T follicular helper cell (primary cell): ENCODE results near the gene SLC49A3.
A peak's percentile ranks its signal among the peaks of the same experiment; 100 is the strongest.
"Not testable (repeated sequence)": the region's sequence is repeated elsewhere in the genome, so short reads cannot be mapped to it uniquely, and the experiment has no call there.

Source experiments
- DNase-seq: peaks from one replicate; pipeline ENCODE4 v3.0.0-alpha.2; 2020; ENCODE audit warnings: low read depth

The SLC49A3 gene

DNA sequence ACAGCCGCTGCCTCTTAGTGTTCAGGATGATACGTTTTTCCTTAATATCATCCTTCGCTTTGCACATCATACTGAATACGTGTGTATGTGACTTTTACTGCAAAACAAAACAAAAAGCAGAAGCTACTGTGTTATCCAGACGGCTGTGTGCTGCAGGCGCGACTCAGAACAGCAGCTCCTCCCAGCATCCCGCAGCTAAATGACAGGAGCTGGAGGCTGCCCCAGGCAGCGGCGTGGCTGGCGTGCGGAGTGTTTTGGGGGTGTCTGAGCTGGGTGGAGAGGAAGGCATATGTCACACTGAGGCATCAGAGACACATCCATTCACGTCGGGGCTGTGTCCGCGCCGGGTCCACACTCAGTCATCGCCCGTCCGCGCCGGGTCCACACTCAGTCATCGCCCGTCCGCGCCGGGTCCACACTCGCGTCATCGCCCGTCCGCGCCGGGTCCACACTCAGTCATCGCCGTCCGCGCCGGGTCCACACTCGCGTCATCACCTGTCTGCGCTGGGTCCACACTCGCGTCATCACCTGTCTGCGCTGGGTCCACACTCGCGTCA lies 33.3 kb upstream of the SLC49A3 start:
- no peak for DNase-seq

DNA sequence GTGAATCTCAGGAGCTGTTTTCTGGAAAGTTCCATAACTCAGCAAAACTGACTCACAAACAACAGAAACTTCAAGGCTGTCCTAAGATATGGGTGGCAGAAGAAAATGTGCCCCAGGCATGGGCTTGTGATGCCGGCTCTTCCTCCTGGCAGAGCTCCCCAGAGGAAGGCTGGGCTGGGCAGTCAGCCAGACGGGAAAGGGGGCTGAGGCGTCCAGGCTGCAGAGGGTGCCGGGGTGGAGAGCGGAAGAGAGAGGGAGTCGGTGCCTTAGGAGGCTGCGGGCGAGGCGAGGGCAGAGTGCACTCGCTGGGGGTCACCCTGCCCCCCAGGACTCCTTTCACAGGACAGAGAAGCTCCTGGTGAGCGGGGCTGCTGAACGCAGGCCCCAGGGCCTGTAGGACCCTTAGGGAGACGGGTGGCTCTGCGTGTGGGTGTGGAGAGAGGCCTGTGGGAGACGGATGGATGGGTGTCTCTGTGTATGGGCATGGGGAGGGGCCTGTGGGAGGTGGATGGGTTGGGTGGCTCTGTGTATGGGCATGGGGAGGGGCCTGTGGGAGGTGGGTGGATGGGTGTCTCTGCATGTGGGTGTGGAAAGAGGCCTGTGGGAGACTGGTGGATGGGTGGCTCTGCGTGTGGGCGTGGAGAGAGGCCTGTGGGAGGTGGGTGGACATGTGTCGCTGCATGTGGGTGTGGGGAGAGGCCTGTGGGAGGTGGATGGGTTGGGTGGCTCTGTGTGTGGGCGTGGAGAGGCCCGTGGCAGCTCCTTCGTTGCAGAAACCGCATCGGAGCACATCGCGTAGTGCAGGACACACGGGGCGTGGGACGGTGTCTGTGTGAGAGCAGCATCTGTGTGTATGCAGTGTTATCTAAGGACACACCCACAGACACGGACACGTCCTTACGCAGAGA lies 32.6 kb upstream of the SLC49A3 start:
- DNase-seq = no peak

DNA sequence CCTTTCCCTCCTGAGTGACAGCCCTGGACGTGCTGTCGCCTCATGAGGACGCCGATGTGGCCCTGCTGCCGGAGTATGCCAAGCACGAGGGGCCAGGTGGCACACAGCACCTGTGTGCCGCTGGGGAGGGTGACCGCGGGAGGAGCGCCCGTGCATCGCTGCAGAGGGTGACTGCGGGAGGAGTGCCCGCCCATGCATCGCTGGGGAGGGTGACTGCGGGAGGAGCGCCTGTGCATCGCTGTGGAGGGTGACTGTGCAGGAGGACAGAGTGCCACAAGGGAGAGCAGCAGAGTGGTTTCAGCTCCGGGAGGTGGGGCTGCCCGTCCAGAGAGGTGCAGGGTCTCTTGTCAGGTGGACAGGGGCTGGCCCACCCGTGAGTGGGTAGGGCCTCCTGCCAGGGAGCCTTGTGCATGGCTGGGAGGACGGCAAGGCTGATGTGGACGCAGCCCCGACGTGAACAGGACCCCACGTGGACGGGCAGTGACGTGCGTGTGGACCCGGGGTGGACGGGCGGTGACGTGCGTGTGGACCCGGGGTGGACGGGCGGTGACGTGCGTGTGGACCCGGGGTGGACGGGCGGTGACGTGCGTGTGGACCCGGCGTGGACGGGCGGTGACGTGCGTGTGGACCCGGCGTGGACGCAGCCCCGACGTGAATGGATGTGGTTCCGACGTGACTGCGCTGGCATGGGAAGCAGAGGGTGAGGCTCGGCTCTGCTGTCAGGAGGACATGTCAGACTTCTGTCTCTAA lies 31.3 kb upstream of the SLC49A3 start:
- no peak for DNase-seq

DNA sequence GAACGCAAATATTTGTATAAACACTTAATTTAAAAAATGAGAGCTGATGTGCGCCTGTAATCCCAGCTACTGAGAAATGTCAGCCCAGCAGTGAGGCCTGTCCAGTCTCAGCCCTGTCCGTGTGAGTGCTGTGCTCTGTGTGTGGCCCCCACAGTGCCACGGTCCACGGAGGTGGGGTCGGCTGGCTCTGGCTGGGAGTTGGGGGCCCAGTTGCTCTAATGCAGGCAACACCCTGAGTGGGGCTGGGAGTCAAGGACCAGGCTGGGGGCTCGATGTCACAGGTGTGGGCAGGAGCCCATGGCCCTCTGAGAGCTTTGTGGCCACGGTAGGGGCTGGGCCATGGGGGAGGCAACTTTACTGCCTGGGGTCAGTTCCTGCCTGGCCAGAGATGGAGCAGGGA lies 29.5 kb upstream of the SLC49A3 start:
- no peak for DNase-seq

DNA sequence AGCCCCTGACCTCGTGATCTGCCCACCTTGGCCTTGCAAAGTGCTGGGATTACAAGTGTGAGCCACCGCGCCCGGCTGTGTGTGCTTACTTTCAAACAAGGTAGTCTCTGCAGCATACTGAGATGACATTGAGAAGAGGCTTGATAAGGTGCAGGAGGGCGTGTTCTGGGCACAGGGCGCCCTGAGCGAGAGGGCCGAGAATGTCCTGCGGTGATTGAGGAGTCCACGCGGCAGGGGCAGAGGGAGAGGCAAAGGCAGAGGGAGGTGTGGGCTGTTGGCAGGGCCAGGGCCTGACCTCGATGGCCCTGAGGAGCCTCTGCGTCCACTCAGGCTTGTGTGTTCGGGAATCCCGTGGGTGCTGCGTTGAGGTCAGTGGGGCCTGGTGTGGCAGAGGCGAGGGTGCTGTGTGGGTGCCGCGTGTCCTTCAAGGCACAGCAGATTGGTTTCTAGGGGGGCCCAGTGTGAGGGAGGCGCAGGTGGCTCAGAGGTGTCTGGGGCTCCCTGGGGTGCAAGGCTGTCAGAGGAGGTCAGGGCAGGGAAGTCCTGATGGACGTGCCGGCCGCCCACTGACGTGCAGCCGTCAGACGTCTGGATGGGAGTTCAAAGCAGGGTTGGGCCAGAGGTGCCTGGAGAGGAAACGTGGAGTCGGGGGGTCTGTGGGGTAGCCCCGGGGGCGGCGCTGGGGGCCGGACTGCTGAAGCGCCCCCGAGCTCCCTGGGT lies 28.8 kb upstream of the SLC49A3 start:
- no peak for DNase-seq

DNA sequence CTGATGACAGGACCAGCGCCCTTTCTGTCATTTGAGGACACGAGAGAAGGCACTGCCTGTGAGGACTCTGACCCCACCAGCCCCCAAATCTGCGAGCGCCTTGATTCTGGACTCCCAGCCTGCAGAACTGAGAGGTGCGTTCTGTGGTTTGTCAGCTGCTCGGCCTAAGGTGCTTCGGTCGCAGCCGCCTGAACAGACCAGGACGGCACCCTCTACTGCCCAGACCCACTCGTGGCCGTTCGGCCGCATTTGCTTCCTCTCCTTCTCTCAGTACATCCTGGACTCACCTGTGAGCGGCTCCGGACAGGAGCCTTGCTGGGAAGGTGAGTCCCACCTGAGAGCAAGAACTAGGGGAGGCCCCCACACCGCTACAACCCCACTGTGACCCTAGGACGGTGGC lies 25.1 kb upstream of the SLC49A3 start:
- DNase-seq = no peak

DNA sequence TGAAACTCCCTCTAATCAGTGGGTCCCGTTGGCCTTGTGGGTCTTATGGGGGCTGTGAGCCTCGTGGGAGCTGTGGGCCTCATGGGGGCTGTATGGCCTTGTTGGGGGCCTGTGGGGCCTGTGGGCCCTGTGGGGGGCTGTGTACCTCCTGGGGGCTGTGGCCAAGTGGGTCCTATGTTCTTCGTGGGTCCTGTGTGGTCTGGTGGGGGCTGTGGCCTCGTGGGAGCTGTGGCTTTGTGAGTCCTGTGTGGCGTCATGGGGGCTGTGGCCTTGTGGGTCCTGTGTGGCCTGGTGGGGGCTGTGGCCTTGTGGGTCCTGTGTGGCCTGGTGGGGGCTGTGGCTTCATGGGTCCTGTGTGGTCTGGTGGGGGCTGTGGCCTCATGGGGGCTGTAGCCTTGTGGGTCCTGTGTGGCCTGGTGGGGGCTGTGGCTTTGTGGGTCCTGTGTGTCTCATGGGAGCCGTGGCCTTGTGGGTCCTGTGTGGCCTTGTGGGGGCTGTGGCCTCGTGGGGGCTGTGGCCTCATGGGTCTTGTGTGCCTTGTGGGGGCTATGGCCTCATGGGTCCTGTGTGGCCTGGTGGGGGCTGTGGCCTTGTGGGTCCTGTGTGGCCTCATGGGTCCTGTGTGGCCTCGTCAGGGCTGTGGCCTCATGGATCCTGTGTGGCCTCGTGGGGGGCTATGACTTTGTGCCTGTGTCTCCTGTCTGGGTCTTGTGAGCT lies 24.1 kb upstream of the SLC49A3 start:
- no peak for DNase-seq

DNA sequence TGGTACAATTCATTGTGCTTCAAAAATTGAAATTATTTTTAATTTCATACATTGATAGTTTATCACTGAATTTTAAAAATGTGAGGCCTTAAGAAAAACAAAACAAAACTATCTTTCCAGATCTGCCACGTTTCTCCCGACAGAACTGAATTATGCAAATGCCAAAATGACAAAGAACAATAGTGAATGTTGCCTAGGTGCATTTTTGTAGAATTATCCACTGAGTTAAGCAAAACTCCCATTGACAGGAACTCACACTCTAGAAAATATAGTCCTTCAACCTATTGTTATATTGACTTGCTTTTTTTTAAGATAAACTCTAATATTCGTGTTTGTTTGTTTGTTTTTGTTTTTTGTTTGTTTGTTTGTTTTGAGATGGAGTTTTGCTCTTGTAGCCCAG lies 23.1 kb upstream of the SLC49A3 start:
- DNase-seq = no peak

DNA sequence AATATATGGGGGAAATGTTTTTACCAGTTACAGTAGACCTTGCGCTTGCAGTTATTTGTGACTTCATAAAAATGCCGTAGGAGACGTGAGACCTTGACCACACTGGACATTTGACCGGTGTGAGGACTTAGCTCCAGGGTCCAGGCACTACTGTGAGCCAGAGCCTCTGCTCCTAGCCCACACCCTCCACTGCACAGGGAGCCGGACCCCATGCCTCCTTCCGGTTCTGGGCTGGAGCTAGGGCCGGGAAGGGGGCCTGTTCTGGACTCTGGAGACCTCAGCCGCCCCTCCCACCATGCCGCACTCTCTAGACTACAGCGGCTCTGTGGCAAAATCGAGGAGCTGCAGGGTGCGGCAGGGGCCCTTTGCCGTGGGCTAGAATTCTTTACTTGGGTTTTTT lies 22.0 kb upstream of the SLC49A3 start:
- no peak for DNase-seq

DNA sequence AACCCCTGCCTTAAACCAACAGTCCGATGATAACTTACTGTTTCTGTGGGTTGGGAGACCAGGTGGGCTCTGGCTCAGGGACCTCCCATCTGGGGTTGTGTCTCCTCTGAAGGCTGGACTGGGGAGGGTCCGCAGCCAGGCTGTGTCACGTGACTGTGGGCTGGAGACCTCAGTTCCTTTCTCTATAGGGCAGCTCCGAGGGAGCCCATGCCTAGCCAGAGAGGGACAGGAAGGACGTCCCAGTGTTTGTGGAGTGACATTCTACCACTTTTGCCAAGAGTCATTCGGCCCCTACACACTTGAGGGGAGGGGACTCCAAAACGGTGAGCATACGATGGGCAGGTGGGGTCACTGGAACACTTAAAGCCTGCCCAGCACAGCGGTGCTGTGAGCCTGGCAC lies 21.2 kb upstream of the SLC49A3 start:
- DNase-seq = no peak

DNA sequence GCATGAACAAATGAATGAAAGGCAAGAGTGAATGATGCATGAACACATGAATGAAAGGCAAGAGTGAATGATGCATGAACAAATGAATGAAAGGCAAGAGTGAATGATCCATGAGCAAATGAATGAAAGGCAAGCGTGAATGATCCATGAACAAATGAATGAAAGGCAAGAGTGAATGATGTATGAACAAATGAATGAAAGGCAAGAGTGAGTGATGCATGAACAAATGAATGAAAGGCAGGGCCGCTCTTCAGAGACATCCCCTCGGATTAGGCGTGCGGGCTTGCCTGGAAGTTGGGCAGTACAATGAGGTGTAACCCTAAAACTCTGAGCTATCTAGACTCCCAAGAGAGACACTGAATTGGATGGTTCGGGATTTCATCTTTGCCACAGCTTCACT lies 20.4 kb upstream of the SLC49A3 start:
- DNase-seq = no peak

DNA sequence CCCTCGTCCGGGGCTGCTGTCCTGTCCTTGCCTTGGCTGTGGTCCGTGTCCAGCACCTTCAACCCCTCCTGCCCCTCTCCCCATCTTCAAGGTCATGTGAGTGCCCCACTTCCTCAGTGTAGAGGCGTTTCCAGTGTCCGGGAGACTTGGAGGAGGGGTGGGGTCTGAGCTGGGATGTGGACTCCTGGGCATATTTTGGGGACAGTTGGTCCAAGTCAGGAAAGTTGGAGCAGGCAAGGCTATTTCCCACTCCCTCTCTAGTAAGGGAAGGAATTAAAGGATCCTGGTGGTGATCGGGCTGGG lies 19.6 kb upstream of the SLC49A3 start:
- no peak for DNase-seq

DNA sequence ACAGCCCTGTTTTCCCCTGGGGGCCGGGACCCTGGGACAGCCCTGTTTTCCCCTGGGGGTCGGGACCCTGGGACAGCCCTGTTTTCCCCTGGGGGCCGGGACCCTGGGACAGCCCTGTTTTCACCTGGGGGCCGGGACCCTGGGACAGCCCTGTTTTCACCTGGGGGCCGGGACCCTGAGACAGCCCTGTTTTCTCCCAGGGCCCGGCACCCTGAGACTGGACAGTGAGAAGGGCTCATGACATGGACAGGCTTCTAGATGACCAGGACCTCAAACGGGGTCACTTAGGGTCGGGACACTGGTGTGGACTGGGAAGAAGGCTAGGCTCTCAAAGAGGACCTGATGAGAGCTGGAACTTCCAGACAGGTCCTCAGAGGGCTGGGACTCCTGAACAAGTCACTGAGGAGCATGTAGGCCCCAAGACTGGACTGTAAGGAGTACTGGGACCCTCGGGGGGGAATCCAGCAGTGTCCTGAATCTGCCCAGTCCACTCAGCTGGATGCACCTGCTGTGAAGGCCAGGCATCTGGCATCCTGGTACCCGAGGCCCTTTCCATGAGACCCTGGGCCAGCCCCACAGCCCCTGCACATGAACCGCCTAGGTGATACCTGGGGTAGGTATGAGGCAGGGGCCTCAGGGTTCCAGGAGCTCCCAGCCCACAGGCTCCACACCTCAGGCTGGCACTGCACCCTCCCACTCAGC lies 19.1 kb upstream of the SLC49A3 start:
- no peak for DNase-seq

DNA sequence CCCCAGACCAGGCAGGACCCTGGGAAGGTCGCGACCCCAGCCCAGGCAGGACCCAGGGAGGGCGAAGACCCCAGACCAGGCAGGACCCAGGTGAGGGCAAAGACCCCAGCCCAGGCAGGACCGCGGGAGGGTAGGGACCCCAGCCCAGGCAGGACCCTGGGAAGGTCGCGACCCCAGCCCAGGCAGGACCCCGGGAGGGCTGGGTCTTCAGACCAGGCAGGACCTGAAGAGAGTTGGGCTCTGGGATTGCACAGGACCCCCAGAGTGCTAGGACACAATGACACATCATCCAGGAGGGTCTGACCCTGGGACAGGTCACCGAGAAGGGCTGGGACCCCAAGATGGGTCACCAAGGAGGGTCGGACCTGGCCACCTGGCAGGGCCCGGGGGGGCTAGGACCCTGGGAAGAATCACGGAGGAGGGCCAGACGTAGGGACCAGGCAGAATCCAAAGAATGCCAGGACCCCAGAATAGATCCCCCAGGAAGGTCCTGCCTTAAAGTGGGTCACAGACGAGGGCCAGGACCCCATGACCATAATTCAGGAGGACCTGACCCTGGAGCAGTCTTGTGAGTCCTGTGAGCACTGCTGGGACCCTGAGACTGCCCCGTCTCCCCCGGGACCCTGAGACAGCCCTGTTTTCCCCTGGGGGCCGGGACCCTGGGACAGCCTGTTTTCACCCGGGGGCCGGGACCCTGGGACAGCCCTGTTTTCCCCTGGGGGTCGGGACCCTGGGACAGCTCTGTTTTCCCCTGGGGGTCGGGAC lies 18.1 kb upstream of the SLC49A3 start:
- no peak for DNase-seq

DNA sequence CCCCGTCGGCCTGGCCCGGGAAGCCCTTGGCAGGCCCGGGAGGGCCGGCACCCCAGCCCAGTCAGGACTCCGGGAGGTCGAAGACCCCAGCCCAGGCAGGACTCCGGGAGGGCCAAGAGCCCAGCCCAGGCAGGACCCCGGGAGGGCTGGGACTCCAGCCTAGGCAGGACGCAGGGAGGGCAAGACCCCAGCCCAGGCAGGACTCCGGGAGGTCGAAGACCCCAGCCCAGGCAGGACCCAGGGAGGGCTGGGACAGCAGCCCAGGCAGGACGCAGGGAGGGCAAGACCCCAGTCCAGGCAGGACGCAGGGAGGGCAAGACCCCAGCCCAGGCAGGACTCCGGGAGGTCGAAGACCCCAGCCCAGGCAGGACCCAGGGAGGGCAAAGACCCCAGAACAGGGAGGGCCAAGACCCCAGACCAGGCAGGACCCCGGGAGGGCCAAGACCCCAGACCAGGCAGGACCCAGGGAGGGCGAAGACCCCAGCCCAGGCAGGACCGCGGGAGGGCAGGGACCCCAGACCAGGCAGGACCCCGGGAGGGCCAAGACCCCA lies 17.2 kb upstream of the SLC49A3 start:
- DNase-seq = not testable (repeated sequence)

DNA sequence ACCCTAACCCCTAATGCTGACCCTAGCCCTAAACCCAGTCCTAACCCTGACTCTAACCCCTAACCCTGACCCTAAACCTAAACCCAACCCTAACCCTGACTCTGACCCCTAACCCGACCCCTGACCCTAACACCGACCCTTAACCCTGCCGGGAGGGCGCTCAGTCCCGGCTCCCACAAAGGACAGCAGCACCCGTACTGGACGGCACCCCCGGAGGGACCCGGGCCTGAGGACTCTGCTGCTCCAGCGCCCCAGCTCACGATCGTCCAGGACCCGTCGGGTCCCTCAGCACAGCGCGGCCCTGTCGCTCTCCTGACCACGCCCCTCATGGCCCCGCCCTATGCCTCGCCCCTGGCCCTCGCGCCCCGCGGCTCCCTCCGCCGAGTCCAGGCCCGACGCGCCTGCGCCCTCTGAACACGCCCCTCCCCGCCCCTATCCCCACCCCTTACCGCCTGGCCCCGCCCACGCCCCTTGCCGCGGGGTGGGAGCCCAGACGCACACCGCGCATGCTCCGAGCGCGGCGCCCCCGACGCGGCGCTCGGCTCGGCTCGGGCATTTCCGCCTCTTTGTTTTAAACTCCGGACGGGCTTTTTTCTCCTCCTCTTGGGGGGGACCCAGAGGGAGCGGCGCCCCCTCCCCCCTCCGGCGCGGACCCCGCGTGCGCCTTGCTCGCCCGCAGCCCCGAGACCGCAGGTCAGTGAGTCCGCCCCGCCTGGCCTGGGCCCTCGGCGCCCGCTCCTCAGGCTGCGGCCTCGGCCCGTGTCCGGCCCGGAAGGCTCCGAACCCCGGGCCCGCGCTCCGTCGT lies 16.5 kb upstream of the SLC49A3 start, which contains the start of gene PCGF3:
TSS of gene PCGF3 (plus strand) at position 555 of the 805 bp plus-strand sequence. CDS start 27,849 bp downstream, outside the sequence.
- DNase-seq = peak; percentile 94

DNA sequence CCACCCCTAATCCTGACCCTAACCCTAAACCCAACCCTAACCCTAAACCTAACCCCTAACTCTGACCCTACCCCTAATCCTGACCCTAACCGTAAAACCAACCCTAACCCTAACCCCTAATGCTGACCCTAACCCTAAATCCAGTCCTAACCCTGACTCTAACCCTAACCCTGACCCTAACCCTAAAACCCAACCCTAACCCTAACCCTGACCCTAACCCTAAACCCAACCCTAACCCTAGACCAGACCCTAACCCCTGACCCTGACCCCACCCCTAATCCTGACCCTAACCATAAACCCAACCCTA lies 16.0 kb upstream of the SLC49A3 start:
- no peak for DNase-seq

DNA sequence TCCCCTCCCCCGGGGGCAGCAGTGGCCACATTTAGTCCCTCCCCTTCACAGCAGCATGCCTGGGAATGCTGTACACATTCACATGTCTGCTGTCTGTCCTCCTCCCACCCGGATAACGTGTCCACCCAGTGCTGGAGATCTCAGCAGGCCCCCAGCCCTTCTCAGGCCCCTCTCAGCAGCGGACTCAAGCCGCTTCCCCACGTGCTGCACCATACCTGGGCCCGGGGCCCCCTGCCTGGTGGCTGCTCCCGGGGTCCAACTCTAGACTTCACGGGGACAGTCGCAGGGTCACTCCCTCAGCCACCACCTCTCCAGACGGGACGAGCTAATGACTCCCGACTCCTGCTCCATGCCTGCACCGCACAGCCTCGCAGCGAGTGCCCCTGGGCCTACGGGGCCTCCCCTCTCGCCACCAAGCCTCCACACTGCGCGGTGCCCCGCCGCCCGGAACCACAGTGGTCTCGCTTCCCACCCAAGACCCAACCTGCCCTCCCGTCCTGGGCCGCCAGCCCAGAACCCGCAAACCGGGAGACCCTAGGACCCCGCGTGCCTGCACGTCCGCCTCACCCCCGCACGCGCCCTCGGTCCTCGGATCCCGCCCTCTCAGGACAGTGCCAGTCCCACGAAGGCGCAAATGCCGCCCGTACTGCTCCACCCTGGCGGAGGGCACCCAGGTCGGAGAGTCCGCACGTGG lies 15.4 kb upstream of the SLC49A3 start:
- DNase-seq = no peak
